B cell (primary cell): ENCODE data around the gene LAMTOR2.

Experiments used
- EZH2 ChIP-seq: IDR thresholded peaks from 2 replicates; pipeline ENCODE4 v1.6.1; 2012; ENCODE audit warnings: borderline replicate concordance, low read depth, mild to moderate bottlenecking, moderate library complexity, low read length; ENCODE audit not compliant: insufficient read depth, poor library complexity, severe bottlenecking
- TF ChIP-seq, protein P1 (sequence below): fragments of 200-600 bp; IDR thresholded peaks from one replicate; pipeline ENCODE4 v1.8.0; 2022; ENCODE audit warnings: antibody characterized with exemption, mild to moderate bottlenecking

DNA sequence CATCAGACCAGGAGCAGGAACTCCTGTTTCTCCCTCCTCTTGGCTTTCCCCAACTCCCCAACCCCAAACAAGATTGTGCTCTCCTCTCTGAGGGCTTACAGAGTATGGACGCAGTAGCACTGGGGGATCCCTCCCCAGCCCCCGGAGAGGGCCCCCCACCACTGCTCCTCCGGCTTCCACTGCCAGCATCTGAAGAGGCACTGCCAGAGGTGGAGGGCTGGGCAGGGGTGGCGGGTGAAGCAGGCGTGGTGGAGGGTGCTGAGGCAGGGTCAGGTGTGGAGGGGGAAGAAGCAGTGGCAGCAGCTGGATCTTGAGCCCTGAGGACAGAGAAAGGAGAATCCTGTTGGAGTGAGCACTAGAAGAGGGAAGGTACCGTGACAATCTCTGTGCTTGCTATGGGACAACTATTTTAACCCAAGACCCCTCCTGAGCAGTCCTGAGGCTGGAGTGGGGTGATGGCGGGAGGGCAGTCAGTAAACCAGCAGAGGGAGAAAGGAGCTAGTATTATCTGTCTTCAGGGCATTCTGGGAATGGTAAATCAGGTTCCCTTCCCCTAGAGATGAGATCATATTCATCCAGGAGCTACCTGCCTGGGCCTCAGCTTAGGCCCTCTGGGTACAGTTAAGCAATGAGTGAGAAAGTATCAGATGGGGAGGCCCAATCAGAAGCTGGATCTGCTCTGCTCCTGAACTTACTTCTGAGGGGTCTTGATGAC, 3.4 kb upstream of the LAMTOR2 start:
- TF ChIP-seq, protein P1, sequence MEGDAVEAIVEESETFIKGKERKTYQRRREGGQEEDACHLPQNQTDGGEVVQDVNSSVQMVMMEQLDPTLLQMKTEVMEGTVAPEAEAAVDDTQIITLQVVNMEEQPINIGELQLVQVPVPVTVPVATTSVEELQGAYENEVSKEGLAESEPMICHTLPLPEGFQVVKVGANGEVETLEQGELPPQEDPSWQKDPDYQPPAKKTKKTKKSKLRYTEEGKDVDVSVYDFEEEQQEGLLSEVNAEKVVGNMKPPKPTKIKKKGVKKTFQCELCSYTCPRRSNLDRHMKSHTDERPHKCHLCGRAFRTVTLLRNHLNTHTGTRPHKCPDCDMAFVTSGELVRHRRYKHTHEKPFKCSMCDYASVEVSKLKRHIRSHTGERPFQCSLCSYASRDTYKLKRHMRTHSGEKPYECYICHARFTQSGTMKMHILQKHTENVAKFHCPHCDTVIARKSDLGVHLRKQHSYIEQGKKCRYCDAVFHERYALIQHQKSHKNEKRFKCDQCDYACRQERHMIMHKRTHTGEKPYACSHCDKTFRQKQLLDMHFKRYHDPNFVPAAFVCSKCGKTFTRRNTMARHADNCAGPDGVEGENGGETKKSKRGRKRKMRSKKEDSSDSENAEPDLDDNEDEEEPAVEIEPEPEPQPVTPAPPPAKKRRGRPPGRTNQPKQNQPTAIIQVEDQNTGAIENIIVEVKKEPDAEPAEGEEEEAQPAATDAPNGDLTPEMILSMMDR: no peak
- TF ChIP-seq EZH2: no peak
